ENCODE measurements around the gene CYP2A7.
"Not testable (repeated sequence)": the region's sequence is repeated elsewhere in the genome, so short reads cannot be mapped to it uniquely, and the experiment has no call there.

Gene CYP2A7

GRCh38 chr19:40882062-40882461 lies at the start of gene CYP2A7:
TSS of gene CYP2A7 (minus strand) at chr19:40882231. CDS start at chr19:40882210, 21 bp downstream.
- not testable (repeated sequence) for DNase-seq (ENCODE audit: low read depth, low spot score); H3K9me3 ChIP-seq (ENCODE audit: low read depth, low read length); H3K27ac ChIP-seq; H3K9ac ChIP-seq (ENCODE audit: insufficient read length); H3K4me3 ChIP-seq; H3K36me3 ChIP-seq (ENCODE audit: insufficient read depth, low read length)

- not testable (repeated sequence) for H3K9me3 ChIP-seq (ENCODE audit: low read depth, low read length); H3K36me3 ChIP-seq (ENCODE audit: insufficient read depth, low read length); H3K9ac ChIP-seq (ENCODE audit: insufficient read length); H3K4me3 ChIP-seq; DNase-seq (ENCODE audit: low read depth, low spot score); H3K27ac ChIP-seq
Measured at GRCh38 chr19:40930799-40931198, 48.8 kb upstream of the CYP2A7 start.

GRCh38 chr19:40929942-40930341 lies 47.9 kb upstream of the CYP2A7 start:
- not testable (repeated sequence) for H3K27ac ChIP-seq; H3K9me3 ChIP-seq (ENCODE audit: low read depth, low read length); H3K9ac ChIP-seq (ENCODE audit: insufficient read length); H3K36me3 ChIP-seq (ENCODE audit: insufficient read depth, low read length); DNase-seq (ENCODE audit: low read depth, low spot score); H3K4me3 ChIP-seq

- Histone ChIP-seq H3K36me3 (ENCODE audit: insufficient read depth, low read length) (no peaks in the 10 kb centered on the region), H3K4me3 (no peak overlapping the region), H3K9ac (ENCODE audit: insufficient read length) (no peak overlapping the region), H3K9me3 (ENCODE audit: low read depth, low read length) (no peaks in the 10 kb centered on the region), H3K27ac (no peak overlapping the region)
- no peak for TF ChIP-seq FOXP2 (optimal IDR thresholded peaks at IDR 0.05; ENCODE audit: control extremely low read depth, extremely low read length, insufficient read depth)
- no peak for TF ChIP-seq POLR2AphosphoS5 (IDR thresholded peaks at IDR 0.05; ENCODE audit: borderline replicate concordance, low read depth, low read length)
- TF ChIP-seq EZH2 (IDR thresholded peaks at IDR 0.05) = no peak
- DNase-seq (ENCODE audit: low read depth, low spot score) = no peak
Measured at GRCh38 chr19:40928850-40929249, 46.8 kb upstream of the CYP2A7 start.

GRCh38 chr19:40927567-40927966 lies 45.5 kb upstream of the CYP2A7 start:
- Histone ChIP-seq H3K4me3 (no peak overlapping the region), H3K27ac (no peak overlapping the region), H3K36me3 (ENCODE audit: insufficient read depth, low read length) (no peaks in the 10 kb centered on the region), H3K9me3 (ENCODE audit: low read depth, low read length) (no peaks in the 10 kb centered on the region), H3K9ac (ENCODE audit: insufficient read length) (no peak overlapping the region)
- TF ChIP-seq POLR2AphosphoS5 (IDR thresholded peaks at IDR 0.05; ENCODE audit: borderline replicate concordance, low read depth, low read length) (no peak), FOXP2 (optimal IDR thresholded peaks at IDR 0.05; ENCODE audit: control extremely low read depth, extremely low read length, insufficient read depth) (no peak), EZH2 (IDR thresholded peaks at IDR 0.05) (no peak)
- no peak for DNase-seq (ENCODE audit: low read depth, low spot score)

- H3K9me3 ChIP-seq (ENCODE audit: low read depth, low read length); H3K27ac ChIP-seq; H3K36me3 ChIP-seq (ENCODE audit: insufficient read depth, low read length); H3K4me3 ChIP-seq; DNase-seq (ENCODE audit: low read depth, low spot score); H3K9ac ChIP-seq (ENCODE audit: insufficient read length): not testable (repeated sequence)
Measured at GRCh38 chr19:40926276-40926675, 44.2 kb upstream of the CYP2A7 start.

GRCh38 chr19:40923934-40924391 lies 41.9 kb upstream of the CYP2A7 start:
- H3K27ac ChIP-seq = no peak overlapping the region
- H3K36me3 ChIP-seq (ENCODE audit: insufficient read depth, low read length) = no peaks in the 10 kb centered on the region
- no peaks in the 10 kb centered on the region for H3K9me3 ChIP-seq (ENCODE audit: low read depth, low read length)
- H3K9ac ChIP-seq (ENCODE audit: insufficient read length) = no peak overlapping the region
- DNase-seq (ENCODE audit: low read depth, low spot score) = no peak
- TF ChIP-seq FOXP2 (optimal IDR thresholded peaks at IDR 0.05; ENCODE audit: control extremely low read depth, extremely low read length, insufficient read depth) = no peak
- no peak for TF ChIP-seq EZH2 (IDR thresholded peaks at IDR 0.05)
- no peak for TF ChIP-seq POLR2AphosphoS5 (IDR thresholded peaks at IDR 0.05; ENCODE audit: borderline replicate concordance, low read depth, low read length)
- H3K4me3 ChIP-seq = no peak overlapping the region

GRCh38 chr19:40922237-40923160 lies 40.5 kb upstream of the CYP2A7 start:
- not testable (repeated sequence) for H3K4me3 ChIP-seq; DNase-seq (ENCODE audit: low read depth, low spot score); H3K9me3 ChIP-seq (ENCODE audit: low read depth, low read length); H3K36me3 ChIP-seq (ENCODE audit: insufficient read depth, low read length); H3K9ac ChIP-seq (ENCODE audit: insufficient read length); H3K27ac ChIP-seq

GRCh38 chr19:40921005-40921897 lies 39.2 kb upstream of the CYP2A7 start:
- no peak for DNase-seq (ENCODE audit: low read depth, low spot score)
- no peak for TF ChIP-seq EZH2 (IDR thresholded peaks at IDR 0.05)
- TF ChIP-seq FOXP2 (optimal IDR thresholded peaks at IDR 0.05; ENCODE audit: control extremely low read depth, extremely low read length, insufficient read depth) = no peak
- no peak for TF ChIP-seq POLR2AphosphoS5 (IDR thresholded peaks at IDR 0.05; ENCODE audit: borderline replicate concordance, low read depth, low read length)
- H3K27ac ChIP-seq = no peak overlapping the region
- no peak overlapping the region for H3K4me3 ChIP-seq
- H3K9me3 ChIP-seq (ENCODE audit: low read depth, low read length) = no peaks in the 10 kb centered on the region
- H3K36me3 ChIP-seq (ENCODE audit: insufficient read depth, low read length) = no peaks in the 10 kb centered on the region
- H3K9ac ChIP-seq (ENCODE audit: insufficient read length) = no peak overlapping the region
